ENCODE data around the gene CHRDL2.

- no peak for TF ChIP-seq CTCF (IDR thresholded peaks at IDR 0.05)
- TF ChIP-seq GATA2 (CRISPR knock-in tag; IDR thresholded peaks at IDR 0.05), result no peak
- TF ChIP-seq YY1 (IDR thresholded peaks at IDR 0.05; ENCODE audit: low read depth), result no peak
These were observed 10.4 kb downstream of the CHRDL2 start for GRCh38 chr11:74720596-74721478.
